Measurements from ENCODE around the gene SYT17.

DNA sequence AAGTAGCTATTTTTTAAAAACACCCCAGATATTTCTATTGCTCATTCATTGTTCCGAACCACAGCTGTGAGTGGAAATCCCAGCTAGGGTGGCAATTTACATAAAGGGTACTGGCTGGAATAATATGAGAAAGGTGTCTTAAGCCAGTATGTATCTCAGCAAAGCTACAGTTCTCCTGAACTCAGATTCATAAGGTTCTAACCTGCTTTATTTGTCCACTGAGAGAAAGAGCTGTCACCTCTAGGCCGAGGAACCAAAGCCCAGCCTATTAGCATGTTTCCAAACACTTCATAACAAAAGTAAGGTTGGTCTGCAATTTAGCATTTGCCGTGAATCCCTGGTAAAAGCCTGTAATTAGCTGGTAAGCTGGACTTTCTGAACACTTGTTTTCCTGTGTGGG is 60.5 kb downstream of the SYT17 start:
- TF ChIP-seq, protein P1, sequence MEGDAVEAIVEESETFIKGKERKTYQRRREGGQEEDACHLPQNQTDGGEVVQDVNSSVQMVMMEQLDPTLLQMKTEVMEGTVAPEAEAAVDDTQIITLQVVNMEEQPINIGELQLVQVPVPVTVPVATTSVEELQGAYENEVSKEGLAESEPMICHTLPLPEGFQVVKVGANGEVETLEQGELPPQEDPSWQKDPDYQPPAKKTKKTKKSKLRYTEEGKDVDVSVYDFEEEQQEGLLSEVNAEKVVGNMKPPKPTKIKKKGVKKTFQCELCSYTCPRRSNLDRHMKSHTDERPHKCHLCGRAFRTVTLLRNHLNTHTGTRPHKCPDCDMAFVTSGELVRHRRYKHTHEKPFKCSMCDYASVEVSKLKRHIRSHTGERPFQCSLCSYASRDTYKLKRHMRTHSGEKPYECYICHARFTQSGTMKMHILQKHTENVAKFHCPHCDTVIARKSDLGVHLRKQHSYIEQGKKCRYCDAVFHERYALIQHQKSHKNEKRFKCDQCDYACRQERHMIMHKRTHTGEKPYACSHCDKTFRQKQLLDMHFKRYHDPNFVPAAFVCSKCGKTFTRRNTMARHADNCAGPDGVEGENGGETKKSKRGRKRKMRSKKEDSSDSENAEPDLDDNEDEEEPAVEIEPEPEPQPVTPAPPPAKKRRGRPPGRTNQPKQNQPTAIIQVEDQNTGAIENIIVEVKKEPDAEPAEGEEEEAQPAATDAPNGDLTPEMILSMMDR (IDR thresholded peaks at IDR 0.05), result no peak
- no peak for TF ChIP-seq ZFX (IDR thresholded peaks at IDR 0.05; ENCODE audit: borderline replicate concordance)
